ENCODE data around the gene SUMO2.

DNA sequence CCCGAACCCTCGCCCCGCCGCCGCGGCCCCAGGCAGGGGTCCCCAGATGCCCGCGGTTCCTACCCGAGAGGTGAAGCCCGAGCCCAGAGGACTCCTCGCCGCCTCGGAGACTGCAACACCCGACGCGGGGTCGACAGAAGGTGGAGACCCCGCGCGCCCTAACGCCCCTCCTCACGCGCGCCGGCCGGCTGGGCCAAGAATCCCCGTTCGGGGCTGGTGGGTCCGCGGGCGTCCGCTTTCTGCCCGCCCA lies 515 bp downstream of the SUMO2 start:
- TF ChIP-seq EZH2 (IDR thresholded peaks at IDR 0.05; ENCODE audit: insufficient read depth, poor library complexity, severe bottlenecking): no peak
- no peak for TF ChIP-seq EZH2phosphoT487 (IDR thresholded peaks at IDR 0.05; ENCODE audit: insufficient read depth, low read depth)
